ENCODE results near the gene PLA2G3.

The PLA2G3 gene

GRCh38 chr22:31138126-31138525, 2.2 kb downstream of the PLA2G3 start:
- no peak overlapping the region for H3K27ac Mint-ChIP-seq
- no peaks in the 10 kb centered on the region for H3K9me3 Mint-ChIP-seq
- peaks cover under 1% of the 10 kb centered on the region for H3K4me1 Mint-ChIP-seq (ENCODE audit: low read depth)
- H3K36me3 Mint-ChIP-seq (ENCODE audit: low read depth) = no peaks in the 10 kb centered on the region
- H3K27me3 Mint-ChIP-seq (ENCODE audit: low read depth) = no peaks in the 10 kb centered on the region
- no peak overlapping the region for H3K4me3 Mint-ChIP-seq

GRCh38 chr22:31137721-31138120, 2.6 kb downstream of the PLA2G3 start:
- no peaks in the 10 kb centered on the region for H3K4me1 Mint-ChIP-seq (ENCODE audit: low read depth)
- no peaks in the 10 kb centered on the region for H3K27me3 Mint-ChIP-seq (ENCODE audit: low read depth)
- no peak overlapping the region for H3K27ac Mint-ChIP-seq
- H3K4me3 Mint-ChIP-seq = no peak overlapping the region
- H3K36me3 Mint-ChIP-seq (ENCODE audit: low read depth) = no peaks in the 10 kb centered on the region
- no peaks in the 10 kb centered on the region for H3K9me3 Mint-ChIP-seq

GRCh38 chr22:31136711-31137110, 3.6 kb downstream of the PLA2G3 start:
- Mint-ChIP-seq H3K4me3 (no peak overlapping the region), H3K27ac (no peak overlapping the region), H3K9me3 (no peaks in the 10 kb centered on the region), H3K27me3 (ENCODE audit: low read depth) (no peaks in the 10 kb centered on the region), H3K4me1 (ENCODE audit: low read depth) (no peaks in the 10 kb centered on the region), H3K36me3 (ENCODE audit: low read depth) (no peaks in the 10 kb centered on the region)

- Mint-ChIP-seq H3K4me3 (no peak overlapping the region), H3K9me3 (no peaks in the 10 kb centered on the region), H3K4me1 (ENCODE audit: low read depth) (no peaks in the 10 kb centered on the region), H3K27me3 (ENCODE audit: low read depth) (no peaks in the 10 kb centered on the region), H3K36me3 (ENCODE audit: low read depth) (no peaks in the 10 kb centered on the region), H3K27ac (no peak overlapping the region)
Observed at GRCh38 chr22:31136155-31136554, 4.2 kb downstream of the PLA2G3 start.

GRCh38 chr22:31135706-31136105, 4.6 kb downstream of the PLA2G3 start:
- Mint-ChIP-seq H3K27ac (no peak overlapping the region), H3K27me3 (ENCODE audit: low read depth) (no peaks in the 10 kb centered on the region), H3K4me1 (ENCODE audit: low read depth) (no peaks in the 10 kb centered on the region), H3K9me3 (no peaks in the 10 kb centered on the region), H3K36me3 (ENCODE audit: low read depth) (no peaks in the 10 kb centered on the region), H3K4me3 (no peak overlapping the region)

- H3K36me3 Mint-ChIP-seq (ENCODE audit: low read depth) = no peaks in the 10 kb centered on the region
- no peaks in the 10 kb centered on the region for H3K4me1 Mint-ChIP-seq (ENCODE audit: low read depth)
- no peak overlapping the region for H3K27ac Mint-ChIP-seq
- H3K4me3 Mint-ChIP-seq = no peak overlapping the region
- no peaks in the 10 kb centered on the region for H3K27me3 Mint-ChIP-seq (ENCODE audit: low read depth)
- H3K9me3 Mint-ChIP-seq = no peaks in the 10 kb centered on the region
Observed at GRCh38 chr22:31134688-31135087, 5.6 kb downstream of the PLA2G3 start.

- H3K36me3 Mint-ChIP-seq (ENCODE audit: low read depth) = no peaks in the 10 kb centered on the region
- no peaks in the 10 kb centered on the region for H3K4me1 Mint-ChIP-seq (ENCODE audit: low read depth)
- H3K27ac Mint-ChIP-seq = no peak overlapping the region
- no peaks in the 10 kb centered on the region for H3K27me3 Mint-ChIP-seq (ENCODE audit: low read depth)
- no peaks in the 10 kb centered on the region for H3K9me3 Mint-ChIP-seq
- H3K4me3 Mint-ChIP-seq = no peak overlapping the region
Observed at GRCh38 chr22:31133911-31134310, 6.4 kb downstream of the PLA2G3 start.

- Mint-ChIP-seq H3K4me1 (ENCODE audit: low read depth) (no peaks in the 10 kb centered on the region), H3K27me3 (ENCODE audit: low read depth) (no peaks in the 10 kb centered on the region), H3K9me3 (no peaks in the 10 kb centered on the region), H3K27ac (no peak overlapping the region), H3K4me3 (no peak overlapping the region), H3K36me3 (ENCODE audit: low read depth) (no peaks in the 10 kb centered on the region)
Observed at GRCh38 chr22:31130873-31131272, 9.4 kb downstream of the PLA2G3 start.

GRCh38 chr22:31128156-31128555, 12.2 kb downstream of the PLA2G3 start:
- Mint-ChIP-seq H3K36me3 (ENCODE audit: low read depth) (no peaks in the 10 kb centered on the region), H3K27ac (no peak overlapping the region), H3K4me3 (no peak overlapping the region), H3K4me1 (ENCODE audit: low read depth) (no peaks in the 10 kb centered on the region), H3K27me3 (ENCODE audit: low read depth) (no peaks in the 10 kb centered on the region), H3K9me3 (no peaks in the 10 kb centered on the region)

GRCh38 chr22:31127181-31127772, 13.0 kb downstream of the PLA2G3 start:
- no peaks in the 10 kb centered on the region for H3K27me3 Mint-ChIP-seq (ENCODE audit: low read depth)
- H3K36me3 Mint-ChIP-seq (ENCODE audit: low read depth) = no peaks in the 10 kb centered on the region
- no peak overlapping the region for H3K4me3 Mint-ChIP-seq
- H3K27ac Mint-ChIP-seq = no peak overlapping the region
- no peaks in the 10 kb centered on the region for H3K9me3 Mint-ChIP-seq
- H3K4me1 Mint-ChIP-seq (ENCODE audit: low read depth) = no peaks in the 10 kb centered on the region

GRCh38 chr22:31126869-31127175, 13.5 kb downstream of the PLA2G3 start:
- Mint-ChIP-seq H3K27ac (no peak overlapping the region), H3K4me1 (ENCODE audit: low read depth) (no peaks in the 10 kb centered on the region), H3K27me3 (ENCODE audit: low read depth) (no peaks in the 10 kb centered on the region), H3K36me3 (ENCODE audit: low read depth) (no peaks in the 10 kb centered on the region), H3K9me3 (no peaks in the 10 kb centered on the region), H3K4me3 (no peak overlapping the region)

GRCh38 chr22:31126128-31126868, 14.0 kb downstream of the PLA2G3 start:
- H3K27me3 Mint-ChIP-seq (ENCODE audit: low read depth) = no peaks in the 10 kb centered on the region
- H3K4me1 Mint-ChIP-seq (ENCODE audit: low read depth) = no peaks in the 10 kb centered on the region
- no peaks in the 10 kb centered on the region for H3K36me3 Mint-ChIP-seq (ENCODE audit: low read depth)
- no peak overlapping the region for H3K4me3 Mint-ChIP-seq
- no peak overlapping the region for H3K27ac Mint-ChIP-seq
- no peaks in the 10 kb centered on the region for H3K9me3 Mint-ChIP-seq

GRCh38 chr22:31125521-31126117, 14.7 kb downstream of the PLA2G3 start:
- Mint-ChIP-seq H3K9me3 (no peaks in the 10 kb centered on the region), H3K4me3 (no peak overlapping the region), H3K36me3 (ENCODE audit: low read depth) (no peaks in the 10 kb centered on the region), H3K27ac (no peak overlapping the region), H3K27me3 (ENCODE audit: low read depth) (no peaks in the 10 kb centered on the region), H3K4me1 (ENCODE audit: low read depth) (no peaks in the 10 kb centered on the region)

GRCh38 chr22:31124811-31125465, 15.4 kb downstream of the PLA2G3 start:
- Mint-ChIP-seq H3K36me3 (ENCODE audit: low read depth) (no peaks in the 10 kb centered on the region), H3K4me3 (no peak overlapping the region), H3K27ac (no peak overlapping the region)

GRCh38 chr22:31124290-31124689, 16.0 kb downstream of the PLA2G3 start:
- H3K27ac Mint-ChIP-seq = no peak overlapping the region
- H3K4me3 Mint-ChIP-seq = no peak overlapping the region
- no peaks in the 10 kb centered on the region for H3K4me1 Mint-ChIP-seq (ENCODE audit: low read depth)
- no peaks in the 10 kb centered on the region for H3K36me3 Mint-ChIP-seq (ENCODE audit: low read depth)
- no peaks in the 10 kb centered on the region for H3K9me3 Mint-ChIP-seq
- H3K27me3 Mint-ChIP-seq (ENCODE audit: low read depth) = no peaks in the 10 kb centered on the region

More at GRCh38 chr22:31124811-31125465, 15.4 kb downstream of the PLA2G3 start:
- H3K4me1 Mint-ChIP-seq (ENCODE audit: low read depth) = no peaks in the 10 kb centered on the region
- H3K9me3 Mint-ChIP-seq = no peaks in the 10 kb centered on the region
- no peaks in the 10 kb centered on the region for H3K27me3 Mint-ChIP-seq (ENCODE audit: low read depth)

Measured in T-helper 1 cell treated with Interleukin-12 subunit alpha and Interleukin-12 subunit beta and Interleukin-4 antibody, amounts not matched to agents 30 μg/mL and 1 μg/mL, for 36 hours (primary cell).